HepG2 (cell line): ENCODE results near the gene UCP1. TPM values are rescaled to one million over a fixed set of nuclear protein-coding genes. Genes with fewer than 3 reads are reported as not detected.

ENCODE experiments used
- ATAC-seq: fragments of 200-7000 bp; cut with Tn5 transposase; 3 replicates; pipeline ENCODE4 v1.9.1; 2020; ENCODE audit warnings: mild to moderate bottlenecking, moderate library complexity
- Bru-seq: library from RNA; stranded (reverse); fragments of 400-500 nt; gene quantifications from one replicate; lab custom pipeline; 2021; lab: Mats Ljungman, UMichigan
- BruChase-seq, 2 experiments: library from RNA; stranded (reverse); fragments of 400-500 nt; gene quantifications; one replicate each; lab custom pipeline; 2021; lab: Mats Ljungman, UMichigan
- BruUV-seq: library from RNA; stranded (reverse); fragments of 400-500 nt; replicated peaks from 2 replicates; lab custom pipeline; 2021; lab: Mats Ljungman, UMichigan
- CTCF ChIA-PET: fragments of 300-600 bp; formaldehyde crosslinking; extraction: SDS; loops from one replicate; lab custom pipeline; 2021; ENCODE audit warnings: low total read pairs, inconsistent platforms, low intra/inter-chr PET ratio; lab: Yijun Ruan, JAX
- POLR2A ChIA-PET: fragments of 350-600 bp; sonication (Branson Sonifier 250); formaldehyde crosslinking; loops from one replicate; lab custom pipeline; 2020; ENCODE audit warnings: antibody characterized with exemption, inconsistent platforms; lab: Yijun Ruan, JAX
- DNase-seq: peaks from one replicate; pipeline ENCODE4 v3.0.0-alpha.2; 2015; ENCODE audit warnings: low spot score
- FAIRE-seq: peaks from 3 replicates; lab custom pipeline; 2011; peaks lifted over from hg19 to GRCh38; lab: Jason Lieb, UNC
- H2AFZ ChIP-seq: one replicate; pipeline ENCODE4 v1.6.1; 2011; ENCODE audit warnings: low read length, inconsistent platforms
- H3K27ac ChIP-seq: fragments of 300-600 bp; 3 replicates; pipeline ENCODE4 v1.8.0; 2011; ENCODE audit warnings: mixed run types, mild to moderate bottlenecking, mixed read lengths, low read length, inconsistent platforms; ENCODE audit not compliant: insufficient read depth; ENCODE audit errors: extremely low read length
- H3K27me3 ChIP-seq, 2 experiments: fragments of 200-600 bp in 1 of 2; 2 replicates in 1 of 2; 3 replicates in 1 of 2; pipeline versions ENCODE4 v1.6.0 to v1.8.0; 2011; ENCODE audit warnings: low read length in 2 of 2, mild to moderate bottlenecking in 2 of 2, moderate library complexity in 2 of 2, inconsistent platforms in 1 of 2; ENCODE audit not compliant: insufficient read depth in 2 of 2, control insufficient read depth in 1 of 2
- H3K36me3 ChIP-seq, 2 experiments: fragments of 200-600 bp in 1 of 2; replicated peaks in 1 of 2; 2 replicates in 1 of 2; 3 replicates in 1 of 2; pipeline versions ENCODE4 v1.5.1 to v1.8.0; 2011; ENCODE audit warnings: low read length in 2 of 2, inconsistent platforms in 1 of 2; ENCODE audit not compliant: insufficient read depth in 2 of 2, control insufficient read depth in 1 of 2
- H3K4me1 ChIP-seq: 2 replicates; pipeline ENCODE4 v1.5.1; 2012; ENCODE audit warnings: low read length, inconsistent platforms; ENCODE audit not compliant: insufficient read depth
- H3K4me2 ChIP-seq: 2 replicates; pipeline ENCODE4 v1.6.0; 2011; ENCODE audit warnings: low read depth, low read length, inconsistent platforms
- H3K4me3 ChIP-seq, 3 experiments: fragments of 200-600 bp in 1 of 3; sonication (generic), shearing (Covaris generic) in 1 of 3; replicated peaks in 1 of 3; 2 replicates each; pipeline ENCODE4 v1.5.1; 2011 to 2016; ENCODE audit warnings: low read length in 3 of 3, inconsistent platforms in 2 of 3, low read depth in 2 of 3, mild to moderate bottlenecking in 2 of 3, control low read depth in 1 of 3, mixed read lengths in 1 of 3; ENCODE audit not compliant: insufficient read depth in 1 of 3
- H3K79me2 ChIP-seq: one replicate; pipeline ENCODE4 v1.6.1; 2011; ENCODE audit warnings: low read length, inconsistent platforms; ENCODE audit not compliant: insufficient read depth
- H3K9ac ChIP-seq: 2 replicates; pipeline ENCODE4 v1.6.0; 2011; ENCODE audit warnings: mild to moderate bottlenecking, low read depth, low read length, inconsistent platforms; ENCODE audit not compliant: insufficient read depth
- H3K9me3 ChIP-seq: 2 replicates; pipeline ENCODE4 v1.5.1; 2012; ENCODE audit warnings: mild to moderate bottlenecking, low read length
- H4K20me1 ChIP-seq: 2 replicates; pipeline ENCODE4 v1.6.0; 2011; ENCODE audit warnings: inconsistent platforms, mild to moderate bottlenecking, low read length, moderate library complexity; ENCODE audit not compliant: insufficient read depth
- CBX1 ChIP-seq: IDR thresholded peaks from one replicate; pipeline ENCODE4 v1.6.1; 2016; ENCODE audit warnings: antibody characterized with exemption, low read depth
- FOXM1 ChIP-seq: sonication (generic); formaldehyde crosslinking; IDR thresholded peaks from 2 replicates; pipeline ENCODE4 v1.5.0; 2020; ENCODE audit warnings: missing genetic modification reagents
- JUND ChIP-seq: sonication (generic); formaldehyde crosslinking; IDR thresholded peaks from 2 replicates; pipeline ENCODE4 v1.8.0; 2022; ENCODE audit warnings: mild to moderate bottlenecking, missing genetic modification reagents
- NR1H2 ChIP-seq: sonication (generic); formaldehyde crosslinking; IDR thresholded peaks from 2 replicates; pipeline ENCODE4 v1.8.1; 2022; ENCODE audit warnings: low read depth, missing genetic modification reagents, borderline replicate concordance
- POGZ ChIP-seq: sonication (generic); formaldehyde crosslinking; IDR thresholded peaks from 2 replicates; pipeline ENCODE4 v1.4.0; 2020; ENCODE audit warnings: mild to moderate bottlenecking, missing genetic modification reagents
- RXRB ChIP-seq: IDR thresholded peaks from 2 replicates; pipeline ENCODE4 v1.6.1; 2016; ENCODE audit warnings: borderline replicate concordance, missing genetic modification reagents, missing compliant biosample characterization
- SAP130 ChIP-seq: IDR thresholded peaks from 2 replicates; pipeline ENCODE4 v1.6.1; 2016; ENCODE audit warnings: low read depth
- ZEB1 ChIP-seq: IDR thresholded peaks from 2 replicates; pipeline ENCODE4 v1.6.1; 2012; ENCODE audit warnings: mild to moderate bottlenecking, low read depth, inconsistent platforms; ENCODE audit not compliant: insufficient replicate concordance
- ZFY ChIP-seq: sonication (generic); formaldehyde crosslinking; IDR thresholded peaks from 2 replicates; pipeline ENCODE4 v1.4.0; 2020; ENCODE audit warnings: missing genetic modification reagents
- ZNF160 ChIP-seq: sonication (generic); formaldehyde crosslinking; IDR thresholded peaks from 2 replicates; pipeline ENCODE4 v1.8.0; 2022; ENCODE audit warnings: mild to moderate bottlenecking, inconsistent platforms, missing genetic modification reagents
- ZNF619 ChIP-seq: sonication (generic); formaldehyde crosslinking; IDR thresholded peaks from 2 replicates; pipeline ENCODE4 v1.4.0; 2020; ENCODE audit warnings: mild to moderate bottlenecking, missing genetic modification reagents
- WGBS: methylation state at CpG from one replicate; pipeline ENCODE4 v1.1.6; 2017; ENCODE audit warnings: low lambda C conversion rate; 5-methylcytosine and 5-hydroxymethylcytosine counted together
- in situ Hi-C: cut with HindIII; loops from 2 replicates; pipeline ENCODE4 v1.10.0; 2017; ENCODE audit warnings: low pct_unique_long_range_greater_than_20kb; ENCODE audit not compliant: extremely low pct_ligation_motif_present
- intact Hi-C: fragments of 100-400 bp; cut with micrococcal nuclease; formaldehyde crosslinking; loops from one replicate; pipeline ENCODE4 v1.10.0; 2022; ENCODE audit not compliant: unreplicated experiment
- long read RNA-seq, 2 experiments: library from RNA in 1 of 2; library from polyadenylated mRNA in 1 of 2; stranded (forward) in 1 of 2; unstranded in 1 of 2; transcript quantifications; one replicate each; pipeline ENCODE4 v2.0.0, GENCODE V29; 2019 to 2022
- polyA minus RNA-seq, 3 experiments: library from RNA; depleted of rRNA, polyadenylated mRNA; stranded (reverse); fragments of >200 nt; gene quantifications; 2 replicates each; pipeline ENCODE4 v1.2.3, GENCODE V29; 2011; ENCODE audit warnings: low replicate concordance in 1 of 3
- polyA plus RNA-seq, 8 experiments: library from polyadenylated mRNA; depleted of rRNA in 3 of 8; stranded (reverse) in 7 of 8; unstranded in 1 of 8; fragments of >200 nt; fragmentation: Illumina TruSeq in 4 of 8; extraction: Trizol in 4 of 8; gene quantifications; 2 replicates each; pipeline versions ENCODE4 v1.2.1 to v1.2.3, GENCODE V29; 2011 to 2016; ENCODE audit warnings: low read depth in 4 of 8, missing spikeins in 1 of 8, mixed read lengths in 1 of 8; ENCODE audit not compliant: insufficient read depth in 1 of 8
- total RNA-seq, 5 experiments: library from RNA; depleted of rRNA; stranded (reverse); fragments of >200 nt; fragmentation: Illumina TruSeq; extraction: Trizol; gene quantifications; 2 replicates each; pipeline ENCODE4 v1.2.3, GENCODE V29; 2016; ENCODE audit warnings: low read depth in 1 of 5
- TF ChIP-seq, protein P1 (sequence below): sonication (generic); formaldehyde crosslinking; IDR thresholded peaks from 2 replicates; pipeline ENCODE4 v1.8.0; 2022; ENCODE audit warnings: missing genetic modification reagents, mild to moderate bottlenecking, inconsistent platforms, borderline replicate concordance
- TF ChIP-seq, protein P2 (sequence below): sonication (generic); formaldehyde crosslinking; IDR thresholded peaks from 2 replicates; pipeline ENCODE4 v1.5.1; 2020; ENCODE audit warnings: missing genetic modification reagents, mild to moderate bottlenecking, borderline replicate concordance
- TF ChIP-seq, protein P3 (sequence below): sonication (generic); formaldehyde crosslinking; IDR thresholded peaks from 2 replicates; pipeline ENCODE4 v1.9.0; 2022; ENCODE audit warnings: missing genetic modification reagents, mild to moderate bottlenecking, borderline replicate concordance

The UCP1 gene, protein sequence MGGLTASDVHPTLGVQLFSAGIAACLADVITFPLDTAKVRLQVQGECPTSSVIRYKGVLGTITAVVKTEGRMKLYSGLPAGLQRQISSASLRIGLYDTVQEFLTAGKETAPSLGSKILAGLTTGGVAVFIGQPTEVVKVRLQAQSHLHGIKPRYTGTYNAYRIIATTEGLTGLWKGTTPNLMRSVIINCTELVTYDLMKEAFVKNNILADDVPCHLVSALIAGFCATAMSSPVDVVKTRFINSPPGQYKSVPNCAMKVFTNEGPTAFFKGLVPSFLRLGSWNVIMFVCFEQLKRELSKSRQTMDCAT
- total RNA-seq (2016; rRNA removed; fragmentation: Illumina TruSeq; extraction: Trizol) = 0.11 TPM in 1 of 2 replicates, not detected in the other
- not detected in 2 replicates for total RNA-seq (2016; cell fraction: cytosol; rRNA removed; fragmentation: Illumina TruSeq; extraction: Trizol; ENCODE audit: low read depth)
- 0.09 and 0.21 TPM in 2 replicates for total RNA-seq (2016; cell fraction: insoluble cytoplasmic fraction; rRNA removed; fragmentation: Illumina TruSeq; extraction: Trizol)
- total RNA-seq (2016; cell fraction: membrane; rRNA removed; fragmentation: Illumina TruSeq; extraction: Trizol) = not detected in 2 replicates
- not detected in 2 replicates for total RNA-seq (2016; cell fraction: nucleus; rRNA removed; fragmentation: Illumina TruSeq; extraction: Trizol)
- 0.04 and 0.11 TPM in 2 replicates for polyA plus RNA-seq (2011; rRNA removed)
- 0.03 TPM in 1 of 2 replicates, not detected in the other for polyA plus RNA-seq (2011; cell fraction: cytosol; rRNA removed)
- 0.09 TPM in 1 of 2 replicates, not detected in the other for polyA plus RNA-seq (2011; cell fraction: nucleus; rRNA removed)
- polyA plus RNA-seq (2012) = 0.21 TPM in 1 of 2 replicates, not detected in the other
- not detected in 2 replicates for polyA plus RNA-seq (2016; cell fraction: cytosol; fragmentation: Illumina TruSeq; extraction: Trizol; ENCODE audit: low read depth)
- not detected in 2 replicates for polyA plus RNA-seq (2016; cell fraction: insoluble cytoplasmic fraction; fragmentation: Illumina TruSeq; extraction: Trizol; ENCODE audit: low read depth)
- polyA plus RNA-seq (2016; cell fraction: membrane; fragmentation: Illumina TruSeq; extraction: Trizol; ENCODE audit: low read depth) = not detected in 2 replicates
- not detected in 2 replicates for polyA plus RNA-seq (2016; cell fraction: nucleus; fragmentation: Illumina TruSeq; extraction: Trizol; ENCODE audit: insufficient read depth, low read depth)
- not detected in 2 replicates for polyA minus RNA-seq (2011; rRNA and poly(A)+ RNA removed; ENCODE audit: low replicate concordance)
- polyA minus RNA-seq (2011; cell fraction: cytosol; rRNA and poly(A)+ RNA removed) = not detected in 2 replicates
- polyA minus RNA-seq (2011; cell fraction: nucleus; rRNA and poly(A)+ RNA removed) = 0.52 TPM in 1 of 2 replicates, not detected in the other
- Bru-seq, nascent RNA = percentile 30 among the genes with signal in this experiment
- percentile 19 among the genes with signal in this experiment for BruChase-seq, experiment 1, labeled RNA remaining after a 6-hour chase
- BruChase-seq, experiment 2, labeled RNA remaining after a 2-hour chase = percentile 25 among the genes with signal in this experiment
- long read RNA-seq, experiment 1 = 0 reads
- long read RNA-seq, experiment 2 = 0 reads

DNA sequence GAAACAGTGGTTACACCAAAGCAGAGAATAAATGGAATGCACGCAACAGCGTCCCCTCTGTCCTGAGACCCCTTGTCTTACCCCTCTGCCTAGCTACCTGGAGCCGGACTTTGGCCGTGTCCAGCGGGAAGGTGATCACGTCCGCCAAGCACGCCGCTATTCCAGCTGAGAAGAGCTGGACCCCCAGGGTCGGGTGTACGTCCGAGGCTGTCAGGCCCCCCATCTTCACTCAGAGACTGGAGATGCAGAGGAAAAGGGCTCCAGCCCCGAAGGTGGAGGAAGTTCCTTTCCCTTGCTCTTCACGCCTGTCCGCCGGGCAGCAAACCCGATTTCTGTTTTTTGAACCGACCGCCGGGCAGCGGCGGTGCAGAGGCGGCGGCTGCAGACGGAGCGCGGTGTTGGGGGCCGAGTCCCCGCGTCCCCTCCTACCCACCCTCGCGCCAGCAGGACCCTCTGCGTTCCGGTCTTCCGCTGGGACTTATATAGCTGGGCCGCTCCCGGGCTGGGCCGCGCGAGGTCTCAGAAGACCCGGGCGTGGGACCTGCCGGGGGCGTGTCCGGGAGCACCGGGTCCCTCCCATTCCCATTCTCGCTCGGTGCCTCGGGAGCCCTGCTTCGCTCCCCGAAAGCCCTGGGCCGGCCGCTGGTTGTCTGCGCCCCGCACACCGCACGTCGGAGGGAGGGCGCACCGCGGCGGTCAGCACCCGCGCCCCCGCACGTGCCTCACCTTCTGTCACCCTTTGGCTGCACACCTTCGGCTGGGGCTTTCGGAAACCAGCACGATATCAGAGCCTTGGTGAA lies at the start of gene UCP1:
Gene UCP1, minus strand, starts transcription at position 455 of the 800 bp plus-strand sequence. Its CDS starts 232 bp downstream, at position 223.
- ChIA-PET POLR2A (no interaction called here), CTCF (no interaction called here)
- Histone ChIP-seq H3K27ac (no peak within 1 kb of the TSS), H3K9me3 (no peaks in the 10 kb centered on the region), H3K4me3 (peak within 1 kb of the TSS; percentile 60 to 79 (median 71)), H2AFZ (no peak within 1 kb of the TSS), H3K4me2 (peak within 1 kb of the TSS; percentile 97), H3K9ac (peak within 1 kb of the TSS; percentile 4; the same call in 1 of the 2 replicates), H3K79me2 (no peaks in the 10 kb centered on the region), H3K27me3 (peaks cover 6 to 48% of the 10 kb centered on the region in 2 experiments), H3K4me1 (peaks cover 27% of the 10 kb centered on the region), H4K20me1 (no peaks in the 10 kb centered on the region), H3K36me3 (no peaks in the 10 kb centered on the region)
- DNase-seq (peak; percentile 4), FAIRE-seq (no peak), ATAC-seq (peak; percentile 87)
- WGBS = 6% methylated on average over 13 of the region's 69 CpGs
- intact Hi-C loops = loop anchor here (5.0 kb wide), 1 partner anchor 41 kb away; no protein-coding TSS in a partner anchor
- no TSS peak for BruUV-seq
- in situ Hi-C loops = no loop called here
- TF ChIP-seq SAP130 (peak; percentile 17; the same call in 1 of the 2 replicates), NR1H2 (CRISPR knock-in tag) (no peak), JUND (CRISPR knock-in tag) (no peak), CBX1 (no peak), RXRB (CRISPR knock-in tag) (no peak), FOXM1 (no peak), ZEB1 (peak; percentile 46), ZFY (CRISPR knock-in tag) (no peak; the same call in 1 of the 2 replicates), POGZ (CRISPR knock-in tag) (no peak), ZNF619 (CRISPR knock-in tag) (no peak), ZNF160 (CRISPR knock-in tag) (no peak)
- TF ChIP-seq, protein P1, sequence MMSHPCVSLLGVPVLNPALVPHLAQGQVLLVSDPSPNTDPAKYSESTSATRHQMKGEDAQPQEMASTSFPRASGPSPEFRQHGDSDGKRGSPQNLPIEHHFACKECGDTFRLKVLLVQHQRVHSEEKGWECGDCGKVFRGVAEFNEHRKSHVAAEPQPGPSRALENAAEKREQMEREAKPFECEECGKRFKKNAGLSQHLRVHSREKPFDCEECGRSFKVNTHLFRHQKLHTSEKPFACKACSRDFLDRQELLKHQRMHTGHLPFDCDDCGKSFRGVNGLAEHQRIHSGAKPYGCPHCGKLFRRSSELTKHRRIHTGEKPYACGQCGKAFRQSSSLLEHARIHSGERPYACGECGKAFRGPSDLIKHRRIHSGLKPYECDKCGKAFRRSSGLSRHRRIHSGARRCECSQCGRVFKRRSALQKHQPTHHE (CRISPR knock-in tag) = no peak
- TF ChIP-seq, protein P2, sequence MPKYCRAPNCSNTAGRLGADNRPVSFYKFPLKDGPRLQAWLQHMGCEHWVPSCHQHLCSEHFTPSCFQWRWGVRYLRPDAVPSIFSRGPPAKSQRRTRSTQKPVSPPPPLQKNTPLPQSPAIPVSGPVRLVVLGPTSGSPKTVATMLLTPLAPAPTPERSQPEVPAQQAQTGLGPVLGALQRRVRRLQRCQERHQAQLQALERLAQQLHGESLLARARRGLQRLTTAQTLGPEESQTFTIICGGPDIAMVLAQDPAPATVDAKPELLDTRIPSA (CRISPR knock-in tag) = no peak
- TF ChIP-seq, protein P3, sequence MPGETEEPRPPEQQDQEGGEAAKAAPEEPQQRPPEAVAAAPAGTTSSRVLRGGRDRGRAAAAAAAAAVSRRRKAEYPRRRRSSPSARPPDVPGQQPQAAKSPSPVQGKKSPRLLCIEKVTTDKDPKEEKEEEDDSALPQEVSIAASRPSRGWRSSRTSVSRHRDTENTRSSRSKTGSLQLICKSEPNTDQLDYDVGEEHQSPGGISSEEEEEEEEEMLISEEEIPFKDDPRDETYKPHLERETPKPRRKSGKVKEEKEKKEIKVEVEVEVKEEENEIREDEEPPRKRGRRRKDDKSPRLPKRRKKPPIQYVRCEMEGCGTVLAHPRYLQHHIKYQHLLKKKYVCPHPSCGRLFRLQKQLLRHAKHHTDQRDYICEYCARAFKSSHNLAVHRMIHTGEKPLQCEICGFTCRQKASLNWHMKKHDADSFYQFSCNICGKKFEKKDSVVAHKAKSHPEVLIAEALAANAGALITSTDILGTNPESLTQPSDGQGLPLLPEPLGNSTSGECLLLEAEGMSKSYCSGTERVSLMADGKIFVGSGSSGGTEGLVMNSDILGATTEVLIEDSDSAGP (CRISPR knock-in tag) = peak; percentile 43; the same call in 1 of the 2 replicates
